HEK293 (cell line): Measurements from ENCODE around the gene SLC39A13.
"Not testable (repeated sequence)": the region's sequence is repeated elsewhere in the genome, so short reads cannot be mapped to it uniquely, and the experiment has no call there.

ENCODE experiments used
- CTCF ChIA-PET: fragments of 350-600 bp; formaldehyde crosslinking; extraction: SDS; loops from one replicate; lab custom pipeline; 2021; ENCODE audit warnings: antibody characterized with exemption; lab: Yijun Ruan, JAX
- POLR2A ChIA-PET: fragments of 300-600 bp; formaldehyde crosslinking; extraction: SDS; loops from one replicate; lab custom pipeline; 2020; ENCODE audit warnings: antibody characterized with exemption, inconsistent platforms; lab: Yijun Ruan, JAX
- H3K27ac ChIP-seq: fragments of 200-500 bp; sonication (Bioruptor generic); 2 replicates; pipeline ENCODE4 v1.5.1; 2014; ENCODE audit warnings: low read depth, low read length, control low read depth, inconsistent platforms; ENCODE audit errors: extremely low read depth
- H3K36me3 ChIP-seq, 2 experiments: fragments of 200-500 bp in 1 of 2; sonication (Bioruptor generic) in 1 of 2; 1 replicate in 1 of 2; 2 replicates in 1 of 2; pipeline ENCODE4 v1.5.1; 2014 to 2017; ENCODE audit warnings: inconsistent platforms in 2 of 2, low read length in 2 of 2; ENCODE audit not compliant: control insufficient read depth in 2 of 2, insufficient read depth in 1 of 2
- H3K4me1 ChIP-seq: fragments of 200-500 bp; sonication (Bioruptor generic); 2 replicates; pipeline ENCODE4 v1.5.1; 2014; ENCODE audit warnings: mild to moderate bottlenecking, low read length, inconsistent platforms; ENCODE audit not compliant: control insufficient read depth, insufficient read depth
- H3K4me3 ChIP-seq: 2 replicates; pipeline ENCODE4 v1.5.1; 2011; ENCODE audit warnings: low read depth, mild to moderate bottlenecking, control low read depth, low read length, moderate library complexity
- H3K9me3 ChIP-seq: fragments of 200-500 bp; sonication (Bioruptor generic); 2 replicates; pipeline ENCODE4 v1.5.1; 2014; ENCODE audit warnings: low read depth, low read length, inconsistent platforms; ENCODE audit not compliant: control insufficient read depth, insufficient read depth
- ATF2 ChIP-seq: fragments of 450-650 bp; formaldehyde crosslinking; IDR thresholded peaks from 2 replicates; pipeline ENCODE4 v1.5.1; 2016; ENCODE audit warnings: missing biosample characterization, missing genetic modification characterization, low read depth
- BCL11A ChIP-seq: fragments of 450-650 bp; formaldehyde crosslinking; IDR thresholded peaks from 2 replicates; pipeline ENCODE4 v1.5.1; 2016; ENCODE audit warnings: low read depth, missing biosample characterization, missing genetic modification characterization
- CTCF ChIP-seq: fragments of 450-650 bp; formaldehyde crosslinking; IDR thresholded peaks from 2 replicates; pipeline ENCODE4 v1.5.1; 2016; ENCODE audit warnings: missing biosample characterization, missing genetic modification characterization
- GLIS1 ChIP-seq: fragments of 450-650 bp; formaldehyde crosslinking; IDR thresholded peaks from 2 replicates; pipeline ENCODE4 v1.5.1; 2016; ENCODE audit warnings: missing biosample characterization, missing genetic modification characterization
- ZNF138 ChIP-seq: fragments of 450-650 bp; formaldehyde crosslinking; IDR thresholded peaks from 2 replicates; pipeline ENCODE4 v1.5.1; 2016; ENCODE audit warnings: missing biosample characterization, missing genetic modification characterization, borderline replicate concordance
- ZNF16 ChIP-seq: fragments of 450-650 bp; formaldehyde crosslinking; IDR thresholded peaks from 2 replicates; pipeline ENCODE4 v1.5.1; 2016; ENCODE audit warnings: low read depth, missing biosample characterization, missing genetic modification characterization
- ZNF2 ChIP-seq: fragments of 450-650 bp; formaldehyde crosslinking; IDR thresholded peaks from 2 replicates; pipeline ENCODE4 v1.5.1; 2016; ENCODE audit warnings: missing biosample characterization, missing genetic modification characterization
- ZNF202 ChIP-seq: fragments of 450-650 bp; formaldehyde crosslinking; IDR thresholded peaks from 2 replicates; pipeline ENCODE4 v1.5.1; 2016; ENCODE audit warnings: missing biosample characterization, missing genetic modification characterization, borderline replicate concordance
- ZNF221 ChIP-seq: fragments of 450-650 bp; formaldehyde crosslinking; IDR thresholded peaks from 2 replicates; pipeline ENCODE4 v1.5.1; 2017; ENCODE audit warnings: missing biosample characterization, missing genetic modification characterization, borderline replicate concordance
- ZNF274 ChIP-seq, 2 experiments: fragments of 200-500 bp in 1 of 2; fragments of 450-650 bp in 1 of 2; sonication (Bioruptor generic) in 1 of 2; formaldehyde crosslinking in 1 of 2; IDR thresholded peaks; 2 replicates each; pipeline versions ENCODE4 v1.5.1 to v1.6.1; 2014 to 2016; ENCODE audit warnings: borderline replicate concordance in 1 of 2, inconsistent platforms in 1 of 2, low read length in 1 of 2, missing biosample characterization in 1 of 2, missing genetic modification characterization in 1 of 2
- ZNF280C ChIP-seq: fragments of 450-650 bp; formaldehyde crosslinking; IDR thresholded peaks from 2 replicates; pipeline ENCODE4 v1.5.1; 2016; ENCODE audit warnings: missing biosample characterization, missing genetic modification characterization
- ZNF362 ChIP-seq: fragments of 450-650 bp; formaldehyde crosslinking; IDR thresholded peaks from 2 replicates; pipeline ENCODE4 v1.5.1; 2016; ENCODE audit warnings: missing biosample characterization, missing genetic modification characterization
- ZNF426 ChIP-seq: fragments of 450-650 bp; formaldehyde crosslinking; IDR thresholded peaks from 2 replicates; pipeline ENCODE4 v1.5.1; 2017; ENCODE audit warnings: missing biosample characterization, missing genetic modification characterization, mild to moderate bottlenecking, inconsistent platforms, moderate library complexity
- ZNF433 ChIP-seq: fragments of 450-650 bp; formaldehyde crosslinking; IDR thresholded peaks from 2 replicates; pipeline ENCODE4 v1.5.1; 2016; ENCODE audit warnings: missing biosample characterization, missing genetic modification characterization, low read depth
- ZNF449 ChIP-seq: fragments of 450-650 bp; formaldehyde crosslinking; IDR thresholded peaks from 2 replicates; pipeline ENCODE4 v1.5.1; 2017; ENCODE audit warnings: missing biosample characterization, mild to moderate bottlenecking, missing genetic modification characterization, moderate library complexity
- ZNF510 ChIP-seq: fragments of 450-650 bp; formaldehyde crosslinking; IDR thresholded peaks from 2 replicates; pipeline ENCODE4 v1.5.1; 2018; ENCODE audit warnings: mild to moderate bottlenecking, missing genetic modification characterization, missing biosample characterization; ENCODE audit not compliant: insufficient replicate concordance
- ZNF600 ChIP-seq: fragments of 450-650 bp; formaldehyde crosslinking; IDR thresholded peaks from 2 replicates; pipeline ENCODE4 v1.5.1; 2016; ENCODE audit warnings: missing biosample characterization, missing genetic modification characterization
- ZNF623 ChIP-seq: fragments of 450-650 bp; formaldehyde crosslinking; IDR thresholded peaks from 2 replicates; pipeline ENCODE4 v1.5.1; 2016; ENCODE audit warnings: missing biosample characterization, missing genetic modification characterization
- ZNF654 ChIP-seq: fragments of 450-650 bp; formaldehyde crosslinking; IDR thresholded peaks from 2 replicates; pipeline ENCODE4 v1.5.1; 2016; ENCODE audit warnings: low read depth, missing biosample characterization, missing genetic modification characterization
- ZNF658 ChIP-seq: fragments of 450-650 bp; formaldehyde crosslinking; IDR thresholded peaks from 2 replicates; pipeline ENCODE4; 2016; ENCODE audit warnings: missing biosample characterization, missing genetic modification characterization
- ZNF660 ChIP-seq: fragments of 450-650 bp; IDR thresholded peaks from 2 replicates; pipeline ENCODE4 v1.5.1; 2018; ENCODE audit warnings: missing biosample characterization, mild to moderate bottlenecking, missing genetic modification characterization
- ZNF664 ChIP-seq: fragments of 450-650 bp; formaldehyde crosslinking; IDR thresholded peaks from 2 replicates; pipeline ENCODE4 v1.5.1; 2016; ENCODE audit warnings: missing biosample characterization, missing genetic modification characterization
- ZNF843 ChIP-seq: fragments of 450-650 bp; formaldehyde crosslinking; IDR thresholded peaks from 2 replicates; pipeline ENCODE4 v1.5.1; 2016; ENCODE audit warnings: missing biosample characterization, missing genetic modification characterization

SLC39A13 gene

GRCh38 chr11:47451990-47452389, 43.6 kb downstream of the SLC39A13 start:
- Histone ChIP-seq H3K9me3 (no peaks in the 10 kb centered on the region), H3K27ac (no peak overlapping the region), H3K4me1 (no peaks in the 10 kb centered on the region), H3K36me3 (no peaks in the 10 kb centered on the region), H3K4me3 (no peak overlapping the region)
- peak; percentile 93 for TF ChIP-seq ZNF623 (tag by site-specific recombination)
- no peak for TF ChIP-seq ZNF202
- POLR2A ChIA-PET: no interaction called here
- CTCF ChIA-PET: interaction anchor here (2.6 to 4.5 kb wide), 2 partner anchors 8 to 79 kb away, joined by 12 to 36 read pairs; no protein-coding TSS in a partner anchor

- POLR2A ChIA-PET: interaction anchor here (0.6 kb wide), 1 partner anchor 40 kb away, joined by 8 read pairs; no protein-coding TSS in a partner anchor
- Histone ChIP-seq H3K36me3 (no peaks in the 10 kb centered on the region), H3K4me1 (no peaks in the 10 kb centered on the region), H3K9me3 (no peaks in the 10 kb centered on the region), H3K4me3 (no peak overlapping the region), H3K27ac (no peak overlapping the region)
- TF ChIP-seq ATF2 (no peak), ZNF433 (no peak), ZNF426 (no peak), ZNF658 (tag by site-specific recombination) (no peak), ZNF449 (tag by site-specific recombination) (no peak), BCL11A (tag by site-specific recombination) (no peak), ZNF16 (tag by site-specific recombination) (no peak), ZNF843 (no peak), ZNF138 (tag by site-specific recombination) (no peak), ZNF510 (tag by site-specific recombination) (no peak), ZNF274 (IDR thresholded peaks at IDR 0.05; ENCODE audit: low read length) (no peak), ZNF274 (tag by site-specific recombination; IDR thresholded peaks at IDR 0.05; ENCODE audit: borderline replicate concordance) (no peak), ZNF280C (tag by site-specific recombination) (no peak), ZNF221 (tag by site-specific recombination) (no peak)
- CTCF ChIA-PET: interaction anchor here (0.5 to 4.5 kb wide), 15 partner anchors 10 to 401 kb away, joined by 3 to 36 read pairs (median 3); partner anchors contain the start of genes NR1H3 and PSMC3
Measured at GRCh38 chr11:47453365-47453764, 45.0 kb downstream of the SLC39A13 start.

GRCh38 chr11:47454258-47454671, 45.9 kb downstream of the SLC39A13 start:
- H3K9me3 ChIP-seq, H3K4me1 ChIP-seq, H3K27ac ChIP-seq, H3K36me3 ChIP-seq, H3K4me3 ChIP-seq: not testable (repeated sequence)
- ChIA-PET CTCF (interaction anchor here (0.6 to 4.5 kb wide), 17 partner anchors 11 to 708 kb away, joined by 3 to 36 read pairs (median 4); partner anchors contain the start of genes NR1H3 and PSMC3), POLR2A (interaction anchor here (0.6 to 1.5 kb wide), 5 partner anchors 28 to 197 kb away, joined by 3 to 6 read pairs (median 4); partner anchors contain the start of gene PSMC3)
- TF ChIP-seq ZNF2 (tag by site-specific recombination): peak; percentile 70; the same call in 1 of the 2 replicates
- 0 out of 2 replicates have a peak, but pooled peaks have one; percentile 8 for TF ChIP-seq GLIS1 (tag by site-specific recombination)
- TF ChIP-seq ZNF660 (tag by site-specific recombination): peak; percentile 71; the same call in 1 of the 2 replicates
- peak; percentile 94 for TF ChIP-seq ZNF654 (tag by site-specific recombination)
- peak; percentile 79 for TF ChIP-seq CTCF (tag by site-specific recombination)
- 0 out of 2 replicates have a peak, but pooled peaks have one; percentile 10 for TF ChIP-seq ZNF600 (tag by site-specific recombination)
- peak; percentile 96 for TF ChIP-seq ZNF362 (tag by site-specific recombination)
- 0 out of 2 replicates have a peak, but pooled peaks have one; percentile 32 for TF ChIP-seq ZNF664
